Measurements from ENCODE around the gene TMEM63C.

DNA sequence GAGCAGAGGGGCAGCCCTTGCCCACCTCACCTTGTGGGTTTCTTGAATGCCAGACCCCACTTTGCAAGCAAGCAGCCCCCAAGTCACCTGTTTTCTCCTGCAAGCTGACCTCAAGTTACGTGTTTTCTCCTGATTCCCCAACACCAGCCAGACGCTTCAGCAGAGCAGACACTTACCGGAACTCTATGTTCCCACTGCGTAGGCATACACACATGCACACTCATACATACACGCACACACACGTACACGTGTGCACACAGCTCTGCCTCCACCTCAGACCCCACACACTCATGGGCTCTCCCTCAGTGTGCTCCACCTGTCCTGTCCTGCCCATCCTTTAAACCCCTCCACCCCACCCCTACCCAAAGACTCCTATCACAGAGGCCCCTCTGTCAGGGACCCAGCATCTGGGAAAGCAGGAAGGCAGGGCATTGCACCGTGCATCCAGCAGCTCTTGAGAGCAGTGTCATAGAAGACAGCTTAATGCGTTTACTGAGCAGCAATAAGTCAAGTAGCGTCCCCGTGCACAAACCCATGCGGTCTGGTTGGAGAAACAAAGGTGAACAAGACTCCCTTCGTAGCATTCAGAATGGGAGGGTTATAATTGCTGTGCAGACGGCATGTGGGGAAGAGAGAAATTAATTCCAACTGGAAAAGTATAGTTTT, 44.4 kb downstream of the TMEM63C start:
- TF ChIP-seq, protein P1, sequence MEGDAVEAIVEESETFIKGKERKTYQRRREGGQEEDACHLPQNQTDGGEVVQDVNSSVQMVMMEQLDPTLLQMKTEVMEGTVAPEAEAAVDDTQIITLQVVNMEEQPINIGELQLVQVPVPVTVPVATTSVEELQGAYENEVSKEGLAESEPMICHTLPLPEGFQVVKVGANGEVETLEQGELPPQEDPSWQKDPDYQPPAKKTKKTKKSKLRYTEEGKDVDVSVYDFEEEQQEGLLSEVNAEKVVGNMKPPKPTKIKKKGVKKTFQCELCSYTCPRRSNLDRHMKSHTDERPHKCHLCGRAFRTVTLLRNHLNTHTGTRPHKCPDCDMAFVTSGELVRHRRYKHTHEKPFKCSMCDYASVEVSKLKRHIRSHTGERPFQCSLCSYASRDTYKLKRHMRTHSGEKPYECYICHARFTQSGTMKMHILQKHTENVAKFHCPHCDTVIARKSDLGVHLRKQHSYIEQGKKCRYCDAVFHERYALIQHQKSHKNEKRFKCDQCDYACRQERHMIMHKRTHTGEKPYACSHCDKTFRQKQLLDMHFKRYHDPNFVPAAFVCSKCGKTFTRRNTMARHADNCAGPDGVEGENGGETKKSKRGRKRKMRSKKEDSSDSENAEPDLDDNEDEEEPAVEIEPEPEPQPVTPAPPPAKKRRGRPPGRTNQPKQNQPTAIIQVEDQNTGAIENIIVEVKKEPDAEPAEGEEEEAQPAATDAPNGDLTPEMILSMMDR (IDR thresholded peaks at IDR 0.05) = no peak
- TF ChIP-seq POLR2A (IDR thresholded peaks at IDR 0.05) = no peak
- TF ChIP-seq EP300 (IDR thresholded peaks at IDR 0.05) = no peak
- no peak for TF ChIP-seq POLR2AphosphoS5 (IDR thresholded peaks at IDR 0.05)
